HepG2 (cell line): ENCODE measurements around the gene TMEM120A. TPM values are rescaled to one million over a fixed set of nuclear protein-coding genes. Genes with fewer than 3 reads are reported as not detected.

Source experiments
- ATAC-seq: fragments of 200-7000 bp; cut with Tn5 transposase; 3 replicates; pipeline ENCODE4 v1.9.1; 2020; ENCODE audit warnings: mild to moderate bottlenecking, moderate library complexity
- BruUV-seq: library from RNA; stranded (reverse); fragments of 400-500 nt; replicated peaks from 2 replicates; lab custom pipeline; 2021; lab: Mats Ljungman, UMichigan
- CTCF ChIA-PET: fragments of 300-600 bp; formaldehyde crosslinking; extraction: SDS; loops from one replicate; lab custom pipeline; 2021; ENCODE audit warnings: low total read pairs, inconsistent platforms, low intra/inter-chr PET ratio; lab: Yijun Ruan, JAX
- POLR2A ChIA-PET: fragments of 350-600 bp; sonication (Branson Sonifier 250); formaldehyde crosslinking; loops from one replicate; lab custom pipeline; 2020; ENCODE audit warnings: antibody characterized with exemption, inconsistent platforms; lab: Yijun Ruan, JAX
- DNase-seq: peaks from one replicate; pipeline ENCODE4 v3.0.0-alpha.2; 2015; ENCODE audit warnings: low spot score
- FAIRE-seq: peaks from 3 replicates; lab custom pipeline; 2011; peaks lifted over from hg19 to GRCh38; lab: Jason Lieb, UNC
- H2AFZ ChIP-seq: one replicate; pipeline ENCODE4 v1.6.1; 2011; ENCODE audit warnings: low read length, inconsistent platforms
- H3K27ac ChIP-seq: fragments of 300-600 bp; 3 replicates; pipeline ENCODE4 v1.8.0; 2011; ENCODE audit warnings: mixed run types, mild to moderate bottlenecking, mixed read lengths, low read length, inconsistent platforms; ENCODE audit not compliant: insufficient read depth; ENCODE audit errors: extremely low read length
- H3K27me3 ChIP-seq, 2 experiments: fragments of 200-600 bp in 1 of 2; 2 replicates in 1 of 2; 3 replicates in 1 of 2; pipeline versions ENCODE4 v1.6.0 to v1.8.0; 2011; ENCODE audit warnings: low read length in 2 of 2, mild to moderate bottlenecking in 2 of 2, moderate library complexity in 2 of 2, inconsistent platforms in 1 of 2; ENCODE audit not compliant: insufficient read depth in 2 of 2, control insufficient read depth in 1 of 2
- H3K36me3 ChIP-seq, 2 experiments: fragments of 200-600 bp in 1 of 2; replicated peaks in 1 of 2; 2 replicates in 1 of 2; 3 replicates in 1 of 2; pipeline versions ENCODE4 v1.5.1 to v1.8.0; 2011; ENCODE audit warnings: low read length in 2 of 2, inconsistent platforms in 1 of 2; ENCODE audit not compliant: insufficient read depth in 2 of 2, control insufficient read depth in 1 of 2
- H3K4me1 ChIP-seq: 2 replicates; pipeline ENCODE4 v1.5.1; 2012; ENCODE audit warnings: low read length, inconsistent platforms; ENCODE audit not compliant: insufficient read depth
- H3K4me2 ChIP-seq: 2 replicates; pipeline ENCODE4 v1.6.0; 2011; ENCODE audit warnings: low read depth, low read length, inconsistent platforms
- H3K4me3 ChIP-seq, 3 experiments: fragments of 200-600 bp in 1 of 3; sonication (generic), shearing (Covaris generic) in 1 of 3; replicated peaks in 1 of 3; 2 replicates each; pipeline ENCODE4 v1.5.1; 2011 to 2016; ENCODE audit warnings: low read length in 3 of 3, inconsistent platforms in 2 of 3, low read depth in 2 of 3, mild to moderate bottlenecking in 2 of 3, control low read depth in 1 of 3, mixed read lengths in 1 of 3; ENCODE audit not compliant: insufficient read depth in 1 of 3
- H3K79me2 ChIP-seq: one replicate; pipeline ENCODE4 v1.6.1; 2011; ENCODE audit warnings: low read length, inconsistent platforms; ENCODE audit not compliant: insufficient read depth
- H3K9ac ChIP-seq: 2 replicates; pipeline ENCODE4 v1.6.0; 2011; ENCODE audit warnings: mild to moderate bottlenecking, low read depth, low read length, inconsistent platforms; ENCODE audit not compliant: insufficient read depth
- H3K9me3 ChIP-seq: 2 replicates; pipeline ENCODE4 v1.5.1; 2012; ENCODE audit warnings: mild to moderate bottlenecking, low read length
- H4K20me1 ChIP-seq: 2 replicates; pipeline ENCODE4 v1.6.0; 2011; ENCODE audit warnings: inconsistent platforms, mild to moderate bottlenecking, low read length, moderate library complexity; ENCODE audit not compliant: insufficient read depth
- CCAR2 ChIP-seq: fragments of 200-400 bp; formaldehyde crosslinking; optimal IDR thresholded peaks from 2 replicates; pipeline ENCODE3; 2018; ENCODE audit warnings: low read depth, mild to moderate bottlenecking, low read length, moderate library complexity
- HCFC1 ChIP-seq: fragments of 150-350 bp; IDR thresholded peaks from 2 replicates; pipeline ENCODE4 v1.6.1; 2014; ENCODE audit warnings: low read depth, low read length
- NR2F1 ChIP-seq, 2 experiments: fragments of 450-650 bp in 1 of 2; formaldehyde crosslinking in 1 of 2; IDR thresholded peaks; 2 replicates each; pipeline versions ENCODE4 v1.5.0 to v1.6.1; 2016 to 2020; ENCODE audit warnings: mild to moderate bottlenecking in 1 of 2, missing compliant biosample characterization in 1 of 2, missing genetic modification reagents in 1 of 2, moderate library complexity in 1 of 2
- SALL2 ChIP-seq: sonication (generic); formaldehyde crosslinking; IDR thresholded peaks from 2 replicates; pipeline ENCODE4 v1.8.1; 2023; ENCODE audit warnings: mild to moderate bottlenecking, missing genetic modification reagents, inconsistent platforms
- TRIM22 ChIP-seq: fragments of 450-650 bp; IDR thresholded peaks from 2 replicates; pipeline ENCODE4 v1.6.1; 2017
- WIZ ChIP-seq: sonication (generic); formaldehyde crosslinking; IDR thresholded peaks from 2 replicates; pipeline ENCODE4 v1.5.1; 2020; ENCODE audit warnings: mild to moderate bottlenecking, missing genetic modification reagents
- ZNF20 ChIP-seq: sonication (generic); formaldehyde crosslinking; IDR thresholded peaks from 2 replicates; pipeline ENCODE4 v1.4.0; 2020; ENCODE audit warnings: mild to moderate bottlenecking, moderate library complexity, missing genetic modification reagents
- ZNF263 ChIP-seq: sonication (generic); formaldehyde crosslinking; IDR thresholded peaks from 2 replicates; pipeline ENCODE4 v1.4.0; 2020; ENCODE audit warnings: missing genetic modification reagents
- WGBS: methylation state at CpG from one replicate; pipeline ENCODE4 v1.1.6; 2017; ENCODE audit warnings: low lambda C conversion rate; 5-methylcytosine and 5-hydroxymethylcytosine counted together
- in situ Hi-C: cut with HindIII; loops from 2 replicates; pipeline ENCODE4 v1.10.0; 2017; ENCODE audit warnings: low pct_unique_long_range_greater_than_20kb; ENCODE audit not compliant: extremely low pct_ligation_motif_present
- intact Hi-C: fragments of 100-400 bp; cut with micrococcal nuclease; formaldehyde crosslinking; loops from one replicate; pipeline ENCODE4 v1.10.0; 2022; ENCODE audit not compliant: unreplicated experiment
- polyA plus RNA-seq, 8 experiments: library from polyadenylated mRNA; depleted of rRNA in 3 of 8; stranded (reverse) in 7 of 8; unstranded in 1 of 8; fragments of >200 nt; fragmentation: Illumina TruSeq in 4 of 8; extraction: Trizol in 4 of 8; gene quantifications; 2 replicates each; pipeline versions ENCODE4 v1.2.1 to v1.2.3, GENCODE V29; 2011 to 2016; ENCODE audit warnings: low read depth in 4 of 8, missing spikeins in 1 of 8, mixed read lengths in 1 of 8; ENCODE audit not compliant: insufficient read depth in 1 of 8
- total RNA-seq, 5 experiments: library from RNA; depleted of rRNA; stranded (reverse); fragments of >200 nt; fragmentation: Illumina TruSeq; extraction: Trizol; gene quantifications; 2 replicates each; pipeline ENCODE4 v1.2.3, GENCODE V29; 2016; ENCODE audit warnings: low read depth in 1 of 5

Gene TMEM120A
- total and polyA plus RNA-seq, 2 of the 13 experiments (the other 11 are each of a cell fraction or from before 2014, with no cell fraction given) = 40.3 to 102 TPM

GRCh38 chr7:75968012-75968411 is 26.4 kb downstream of the TMEM120A start:
- Histone ChIP-seq H3K27me3 (no peaks in the 10 kb centered on the region), H3K4me1 (peaks cover 39% of the 10 kb centered on the region), H2AFZ (no peak overlapping the region), H3K4me3 (no peak overlapping the region), H3K79me2 (peaks cover 39% of the 10 kb centered on the region), H3K9ac (no peak overlapping the region), H3K4me2 (no peak overlapping the region), H3K36me3 (peaks cover 39 to 84% of the 10 kb centered on the region in 2 experiments), H3K9me3 (no peaks in the 10 kb centered on the region), H3K27ac (no peak overlapping the region), H4K20me1 (peaks cover 61% of the 10 kb centered on the region)
- BruUV-seq = no TSS peak
- ChIA-PET CTCF (no interaction called here), POLR2A (no interaction called here)
- 88% methylated on average over 5 of the region's 10 CpGs for WGBS
- in situ Hi-C loops = no loop called here
- no peak for TF ChIP-seq CCAR2
- TF ChIP-seq SALL2 = no peak
- TF ChIP-seq TRIM22 = no peak
- TF ChIP-seq HCFC1 = no peak
- TF ChIP-seq NR2F1 (CRISPR knock-in tag; IDR thresholded peaks at IDR 0.05) = no peak
- TF ChIP-seq ZNF20 (CRISPR knock-in tag) = no peak
- ATAC-seq (no peak), DNase-seq (no peak), FAIRE-seq (no peak)
- intact Hi-C loops = no loop called here

GRCh38 chr7:75967487-75967997 is 26.9 kb downstream of the TMEM120A start:
- H3K27me3 ChIP-seq = no peaks in the 10 kb centered on the region
- H3K9ac ChIP-seq = no peak overlapping the region
- FAIRE-seq = no peak
- ChIA-PET POLR2A (no interaction called here), CTCF (no interaction called here)
- H3K4me3 ChIP-seq = no peak overlapping the region
- peaks cover 62% of the 10 kb centered on the region for H4K20me1 ChIP-seq
- peaks cover 44% of the 10 kb centered on the region for H3K4me1 ChIP-seq
- H3K79me2 ChIP-seq = peaks cover 44% of the 10 kb centered on the region
- no peak overlapping the region for H2AFZ ChIP-seq
- H3K9me3 ChIP-seq = no peaks in the 10 kb centered on the region
- no peak for ATAC-seq
- in situ Hi-C loops = no loop called here
- no peak overlapping the region for H3K4me2 ChIP-seq
- no TSS peak for BruUV-seq
- 94% methylated on average over 8 of the region's 13 CpGs for WGBS
- no peak for DNase-seq
- H3K36me3 ChIP-seq = peaks cover 39 to 88% of the 10 kb centered on the region in 2 experiments
- H3K27ac ChIP-seq = no peak overlapping the region
- intact Hi-C loops = no loop called here
- TF ChIP-seq ZNF263 (CRISPR knock-in tag) = no peak
- TF ChIP-seq WIZ (CRISPR knock-in tag) = no peak
